Hematopoietic multipotent progenitor cell (in vitro differentiated cells): ENCODE measurements around the gene ADCY3. TPM values are rescaled to one million over a fixed set of nuclear protein-coding genes. Genes with fewer than 3 reads are reported as not detected.

ENCODE experiments used
- DNase-seq, 3 donors: peaks; one replicate each; pipeline ENCODE4 v3.0.0-alpha.2; 2011 to 2015; ENCODE audit warnings: low read depth in 2 of 3, low spot score in 2 of 3
- total RNA-seq: library from RNA; depleted of rRNA; stranded (reverse); fragments of >200 nt; gene quantifications from one replicate; pipeline ENCODE4 v1.2.3, GENCODE V29; 2012

Gene ADCY3
- total RNA-seq, 1 donor = 74.9 TPM

GRCh38 chr2:24833821-24834732 is 86.0 kb downstream of the ADCY3 start:
- no peak for DNase-seq

GRCh38 chr2:24832931-24833701 is 86.9 kb downstream of the ADCY3 start:
- no peak for DNase-seq

- no peak for DNase-seq
Measured at GRCh38 chr2:24832521-24832920, 87.5 kb downstream of the ADCY3 start.

GRCh38 chr2:24832073-24832461 is 88.0 kb downstream of the ADCY3 start:
- DNase-seq = no peak

- DNase-seq = no peak
Measured at GRCh38 chr2:24831221-24832072, 88.6 kb downstream of the ADCY3 start.

GRCh38 chr2:24830786-24831185 is 89.3 kb downstream of the ADCY3 start:
- DNase-seq = no peak

- DNase-seq = no peak
Measured at GRCh38 chr2:24830351-24830750, 89.7 kb downstream of the ADCY3 start.

GRCh38 chr2:24828238-24828996 is 91.6 kb downstream of the ADCY3 start:
- no peak for DNase-seq

- peak; percentile 48 to 83 (median 76) for DNase-seq
Measured at GRCh38 chr2:24827321-24828237, 92.5 kb downstream of the ADCY3 start.

- DNase-seq = no peak
Measured at GRCh38 chr2:24826773-24827145, 93.3 kb downstream of the ADCY3 start.

GRCh38 chr2:24825883-24826772 is 93.9 kb downstream of the ADCY3 start:
- no peak for DNase-seq

- peak in 1 of 3 donors; percentile 48 for DNase-seq
Measured at GRCh38 chr2:24824966-24825882, 94.8 kb downstream of the ADCY3 start.

GRCh38 chr2:24824071-24824588 is 95.9 kb downstream of the ADCY3 start:
- no peak for DNase-seq

GRCh38 chr2:24822049-24822706 is 97.9 kb downstream of the ADCY3 start:
- DNase-seq = no peak

GRCh38 chr2:24821433-24821891 is 98.6 kb downstream of the ADCY3 start:
- DNase-seq = no peak
